ENCODE data around the gene VSTM5.

DNA sequence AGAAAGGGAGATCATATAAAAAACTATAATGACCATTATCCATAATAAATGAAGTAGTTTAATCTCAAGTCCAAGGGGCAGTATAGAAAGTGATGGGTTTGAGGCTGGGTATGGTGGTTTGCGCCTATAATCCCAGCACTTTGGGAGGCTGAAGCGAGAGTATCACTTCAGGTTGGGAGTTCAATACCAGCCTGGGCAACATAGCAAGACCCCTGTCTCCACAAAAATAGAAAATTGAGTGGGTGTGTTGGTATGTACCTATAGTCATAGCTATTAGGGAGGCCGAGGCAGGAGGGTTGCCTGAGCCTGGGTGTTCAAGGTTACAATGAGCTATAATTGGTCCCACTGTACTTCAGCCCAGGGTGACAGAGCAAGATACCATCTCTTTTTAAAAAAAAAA lies 42.4 kb downstream of the VSTM5 start:
- TF ChIP-seq CTCF (IDR thresholded peaks at IDR 0.05) (no peak), EP300 (IDR thresholded peaks at IDR 0.05) (no peak)
